ENCODE data around the gene TOPBP1. TPM values are rescaled to one million over a fixed set of nuclear protein-coding genes. Genes with fewer than 3 reads are reported as not detected.

TOPBP1 gene
- 33.7 and 36.5 TPM in 2 replicates for total RNA-seq

DNA sequence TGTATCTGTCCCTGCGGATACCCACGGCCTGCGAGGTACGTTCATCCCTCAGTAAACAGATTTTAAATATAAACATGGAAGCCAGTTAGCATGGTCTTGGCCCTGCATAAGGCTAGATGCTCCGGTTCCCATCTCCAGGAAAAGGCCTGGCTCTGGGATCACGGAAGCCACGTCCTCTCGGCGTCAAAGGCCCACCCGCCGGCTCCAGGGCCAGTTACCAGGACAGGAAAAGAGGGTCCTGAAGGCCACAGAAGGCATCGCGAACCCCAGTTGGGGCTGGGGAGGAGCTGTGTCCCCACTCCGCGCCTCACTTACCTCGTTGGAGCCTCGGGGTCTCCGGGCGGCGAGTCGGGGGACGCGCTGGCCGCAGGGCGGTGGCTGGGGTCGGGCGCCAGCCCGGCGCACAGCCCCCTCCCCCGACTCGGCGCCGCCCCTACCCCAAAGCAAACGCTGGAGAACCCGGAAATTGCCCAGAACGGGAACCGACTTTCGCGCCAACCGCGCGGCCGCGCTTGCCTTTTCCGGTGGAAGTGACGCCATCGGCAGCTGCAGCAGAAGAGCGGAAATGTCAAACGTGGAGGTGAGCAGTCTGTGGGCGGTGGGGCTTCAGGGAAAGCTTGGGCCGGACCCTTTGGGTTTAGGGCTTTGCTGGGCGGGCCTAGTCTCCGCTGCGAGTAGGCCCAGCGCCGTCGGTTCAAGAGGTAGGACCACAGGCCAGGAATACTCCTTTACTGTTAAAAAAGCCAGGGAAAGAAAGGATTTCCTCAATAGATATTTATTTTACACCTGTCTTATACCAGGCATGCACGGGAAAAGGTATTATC, at the start of gene TOPBP1:
TOPBP1 (minus strand) TSS at position 488 of the 824 bp plus-strand sequence. CDS start 814 bp downstream, outside the sequence.
- no peaks in the 10 kb centered on the region for H3K9me3 ChIP-seq (ENCODE audit: low read depth, low read length)
- H3K4me1 ChIP-seq (ENCODE audit: insufficient read depth, low read length) = peaks cover 10% of the 10 kb centered on the region
- DNase-seq (ENCODE audit: insufficient read length, low spot score, missing footprints) = peak; percentile 95
- no peaks in the 10 kb centered on the region for H3K27me3 ChIP-seq (ENCODE audit: insufficient read depth, low read length)
- peak within 1 kb of the TSS; percentile 87 for H3K27ac ChIP-seq (ENCODE audit: low read depth, low read length)
- peaks cover 45% of the 10 kb centered on the region for H3K79me2 ChIP-seq (ENCODE audit: insufficient read depth, low read length)
- H2AFZ ChIP-seq (ENCODE audit: low read length) = peak within 1 kb of the TSS; percentile 89
- peaks cover 14% of the 10 kb centered on the region for H3K36me3 ChIP-seq (ENCODE audit: insufficient read depth, low read length)
- peak within 1 kb of the TSS; percentile 88 for H3K4me3 ChIP-seq (ENCODE audit: insufficient read depth, low read length)
- H3K4me2 ChIP-seq (ENCODE audit: insufficient read depth, low read length) = peak within 1 kb of the TSS; percentile 96
- no peaks in the 10 kb centered on the region for H4K20me1 ChIP-seq (ENCODE audit: insufficient read depth, low read length)
- TF ChIP-seq, protein P1, sequence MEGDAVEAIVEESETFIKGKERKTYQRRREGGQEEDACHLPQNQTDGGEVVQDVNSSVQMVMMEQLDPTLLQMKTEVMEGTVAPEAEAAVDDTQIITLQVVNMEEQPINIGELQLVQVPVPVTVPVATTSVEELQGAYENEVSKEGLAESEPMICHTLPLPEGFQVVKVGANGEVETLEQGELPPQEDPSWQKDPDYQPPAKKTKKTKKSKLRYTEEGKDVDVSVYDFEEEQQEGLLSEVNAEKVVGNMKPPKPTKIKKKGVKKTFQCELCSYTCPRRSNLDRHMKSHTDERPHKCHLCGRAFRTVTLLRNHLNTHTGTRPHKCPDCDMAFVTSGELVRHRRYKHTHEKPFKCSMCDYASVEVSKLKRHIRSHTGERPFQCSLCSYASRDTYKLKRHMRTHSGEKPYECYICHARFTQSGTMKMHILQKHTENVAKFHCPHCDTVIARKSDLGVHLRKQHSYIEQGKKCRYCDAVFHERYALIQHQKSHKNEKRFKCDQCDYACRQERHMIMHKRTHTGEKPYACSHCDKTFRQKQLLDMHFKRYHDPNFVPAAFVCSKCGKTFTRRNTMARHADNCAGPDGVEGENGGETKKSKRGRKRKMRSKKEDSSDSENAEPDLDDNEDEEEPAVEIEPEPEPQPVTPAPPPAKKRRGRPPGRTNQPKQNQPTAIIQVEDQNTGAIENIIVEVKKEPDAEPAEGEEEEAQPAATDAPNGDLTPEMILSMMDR (IDR thresholded peaks at IDR 0.05; ENCODE audit: extremely low read depth, low read depth, low read length) = no peak

DNA sequence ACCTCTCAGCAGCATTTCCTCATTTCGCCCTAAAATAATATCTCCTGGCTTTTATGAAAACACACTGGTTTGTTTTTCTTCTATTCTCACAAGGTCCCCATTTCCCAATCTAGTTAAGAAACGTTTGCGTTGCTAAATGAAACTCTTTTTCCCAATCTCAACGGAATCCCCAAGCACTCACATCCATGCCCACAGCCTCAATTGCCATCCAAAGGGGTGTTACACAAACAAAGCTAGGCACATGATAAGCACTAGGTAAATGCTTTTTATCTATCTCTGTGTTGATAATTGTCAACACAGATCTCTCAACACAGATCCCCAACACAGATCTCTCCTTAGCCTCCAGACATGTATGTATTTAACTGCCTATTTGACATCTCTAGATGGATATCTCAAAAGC, 49.3 kb upstream of the TOPBP1 start:
- no peak for DNase-seq (ENCODE audit: insufficient read length, low spot score, missing footprints)
- Histone ChIP-seq H3K27ac (ENCODE audit: low read depth, low read length) (no peak overlapping the region), H3K9me3 (ENCODE audit: low read depth, low read length) (no peaks in the 10 kb centered on the region), H3K4me1 (ENCODE audit: insufficient read depth, low read length) (no peaks in the 10 kb centered on the region), H3K4me3 (ENCODE audit: insufficient read depth, low read length) (no peak overlapping the region), H4K20me1 (ENCODE audit: insufficient read depth, low read length) (no peaks in the 10 kb centered on the region), H3K4me2 (ENCODE audit: insufficient read depth, low read length) (no peak overlapping the region), H3K27me3 (ENCODE audit: insufficient read depth, low read length) (peaks cover 7% of the 10 kb centered on the region), H2AFZ (ENCODE audit: low read length) (no peak overlapping the region), H3K79me2 (ENCODE audit: insufficient read depth, low read length) (no peaks in the 10 kb centered on the region), H3K36me3 (ENCODE audit: insufficient read depth, low read length) (no peaks in the 10 kb centered on the region)
- TF ChIP-seq, protein P1 (IDR thresholded peaks at IDR 0.05; ENCODE audit: extremely low read depth, low read depth, low read length) = no peak

DNA sequence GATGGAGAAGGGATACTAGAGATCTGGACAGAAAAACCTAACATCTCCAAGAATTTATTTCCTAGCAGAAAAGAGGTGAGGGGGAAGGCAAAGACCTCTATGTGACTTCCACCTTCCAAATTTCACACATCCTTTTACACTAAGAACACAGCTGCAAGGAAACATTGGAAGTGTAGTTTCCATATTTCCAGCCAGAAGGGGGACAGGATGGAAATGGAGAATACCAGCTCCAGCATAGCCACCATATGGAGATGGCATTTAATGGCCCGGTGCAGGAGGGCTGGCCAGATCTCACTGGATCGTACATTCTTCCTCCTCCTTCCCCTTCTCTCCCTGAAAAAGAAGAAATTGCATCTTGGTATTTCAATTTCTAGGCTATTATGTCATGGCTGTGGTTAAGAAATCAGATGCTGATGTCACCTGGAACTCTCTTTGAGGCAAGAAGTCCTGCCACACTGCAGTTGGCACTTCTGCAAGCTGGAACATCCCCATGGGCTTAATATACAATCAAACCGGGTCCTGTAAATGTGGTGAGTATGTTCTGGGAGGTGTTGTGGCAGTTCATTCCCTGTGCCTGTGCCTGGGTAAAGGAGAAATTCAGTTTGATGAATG, 47.5 kb upstream of the TOPBP1 start:
- no peak for DNase-seq (ENCODE audit: insufficient read length, low spot score, missing footprints)
- no peaks in the 10 kb centered on the region for H3K36me3 ChIP-seq (ENCODE audit: insufficient read depth, low read length)
- no peak overlapping the region for H3K27ac ChIP-seq (ENCODE audit: low read depth, low read length)
- TF ChIP-seq, protein P1 (IDR thresholded peaks at IDR 0.05; ENCODE audit: extremely low read depth, low read depth, low read length) = no peak
- H3K27me3 ChIP-seq (ENCODE audit: insufficient read depth, low read length) = peaks cover 7% of the 10 kb centered on the region
- no peak overlapping the region for H3K4me3 ChIP-seq (ENCODE audit: insufficient read depth, low read length)
- H3K4me1 ChIP-seq (ENCODE audit: insufficient read depth, low read length) = no peaks in the 10 kb centered on the region
- H3K9me3 ChIP-seq (ENCODE audit: low read depth, low read length) = no peaks in the 10 kb centered on the region
- H4K20me1 ChIP-seq (ENCODE audit: insufficient read depth, low read length) = no peaks in the 10 kb centered on the region
- H2AFZ ChIP-seq (ENCODE audit: low read length) = no peak overlapping the region
- H3K4me2 ChIP-seq (ENCODE audit: insufficient read depth, low read length) = no peak overlapping the region
- no peaks in the 10 kb centered on the region for H3K79me2 ChIP-seq (ENCODE audit: insufficient read depth, low read length)

DNA sequence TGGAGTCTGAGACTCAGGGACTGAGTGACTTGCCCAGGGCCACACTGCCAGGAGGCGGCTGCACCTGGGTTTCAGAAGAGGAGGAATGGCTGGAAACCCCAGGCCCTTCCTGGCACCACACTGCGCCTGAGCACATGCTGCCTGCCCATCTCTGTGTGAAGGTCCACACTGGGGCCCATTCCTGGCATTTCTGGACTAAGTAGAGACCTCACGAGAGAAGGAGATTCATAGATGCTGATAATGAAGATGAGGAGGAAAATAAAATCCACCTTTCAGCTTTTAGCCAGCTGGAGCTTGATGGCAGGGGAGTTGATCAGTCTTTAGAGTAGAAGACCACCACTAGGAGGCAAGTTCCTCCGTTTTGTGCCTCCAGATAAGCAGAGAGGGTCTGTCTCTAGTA, 44.3 kb upstream of the TOPBP1 start:
- Histone ChIP-seq H3K27me3 (ENCODE audit: insufficient read depth, low read length) (peaks cover 7% of the 10 kb centered on the region), H3K79me2 (ENCODE audit: insufficient read depth, low read length) (no peaks in the 10 kb centered on the region), H3K4me3 (ENCODE audit: insufficient read depth, low read length) (no peak overlapping the region), H3K27ac (ENCODE audit: low read depth, low read length) (no peak overlapping the region), H3K4me2 (ENCODE audit: insufficient read depth, low read length) (no peak overlapping the region), H4K20me1 (ENCODE audit: insufficient read depth, low read length) (no peaks in the 10 kb centered on the region), H3K4me1 (ENCODE audit: insufficient read depth, low read length) (no peaks in the 10 kb centered on the region), H2AFZ (ENCODE audit: low read length) (no peak overlapping the region), H3K9me3 (ENCODE audit: low read depth, low read length) (no peaks in the 10 kb centered on the region), H3K36me3 (ENCODE audit: insufficient read depth, low read length) (no peaks in the 10 kb centered on the region)
- TF ChIP-seq, protein P1 (IDR thresholded peaks at IDR 0.05; ENCODE audit: extremely low read depth, low read depth, low read length) = no peak
- no peak for DNase-seq (ENCODE audit: insufficient read length, low spot score, missing footprints)

All from osteoblast (primary cell).